GM12878 (cell line): ENCODE data around the gene KIAA1671. TPM values are rescaled to one million over a fixed set of nuclear protein-coding genes. Genes with fewer than 3 reads are reported as not detected.

Source experiments
- ATAC-seq: fragments of 200-7000 bp; cut with Tn5 transposase; 3 replicates; pipeline ENCODE4 v1.9.1; 2020; ENCODE audit warnings: mild to moderate bottlenecking, moderate library complexity
- BruUV-seq: library from RNA; stranded (reverse); fragments of 400-500 nt; replicated peaks from 2 replicates; lab custom pipeline; 2021; lab: Mats Ljungman, UMichigan
- CTCF ChIA-PET: fragments of 300-600 bp; sonication (Branson Sonifier 250); formaldehyde crosslinking; extraction: SDS; loops from one replicate; lab custom pipeline; 2021; ENCODE audit warnings: inconsistent platforms; lab: Yijun Ruan, JAX
- POLR2A ChIA-PET: fragments of 350-600 bp; formaldehyde crosslinking; extraction: SDS; loops from one replicate; lab custom pipeline; 2021; ENCODE audit warnings: inconsistent platforms; lab: Charles Lee
- RAD21 ChIA-PET: fragments of 300-600 bp; sonication (Branson Sonifier 250); formaldehyde crosslinking; loops from one replicate; lab custom pipeline; 2023; ENCODE audit warnings: antibody characterized with exemption; ENCODE audit not compliant: unreplicated experiment; lab: Charles Lee
- SMC1A ChIA-PET: fragments of 300-600 bp; sonication (Branson Sonifier 250); formaldehyde crosslinking; loops from one replicate; lab custom pipeline; 2023; ENCODE audit not compliant: unreplicated experiment, uncharacterized antibody; lab: Charles Lee
- DNase-seq: peaks from one replicate; pipeline ENCODE4 v3.0.0-alpha.2; 2011; ENCODE audit warnings: low read depth, low spot score
- FAIRE-seq: peaks from 3 replicates; lab custom pipeline; 2011; peaks lifted over from hg19 to GRCh38; lab: Jason Lieb, UNC
- H2AFZ ChIP-seq: 2 replicates; pipeline ENCODE4 v1.6.0; 2011; ENCODE audit warnings: low read depth, low read length, control low read depth; ENCODE audit not compliant: control insufficient read depth
- H3K27ac ChIP-seq: 2 replicates; pipeline ENCODE4 v1.5.1; 2011; ENCODE audit warnings: control low read depth; ENCODE audit not compliant: control insufficient read depth, insufficient read depth
- H3K27me3 ChIP-seq, 2 experiments: replicated peaks in 1 of 2; 2 replicates each; pipeline versions ENCODE4 v1.6.0 to v1.6.1; 2011; ENCODE audit warnings: low read length in 1 of 2; ENCODE audit not compliant: control insufficient read depth in 2 of 2, insufficient read depth in 2 of 2
- H3K36me3 ChIP-seq, 2 experiments: 2 replicates each; pipeline ENCODE4 v1.5.1; 2011; ENCODE audit warnings: low read length in 1 of 2; ENCODE audit not compliant: control insufficient read depth in 2 of 2, insufficient read depth in 2 of 2
- H3K4me1 ChIP-seq: 2 replicates; pipeline ENCODE4 v1.6.1; 2011; ENCODE audit warnings: mild to moderate bottlenecking, low read length, moderate library complexity, mixed read lengths; ENCODE audit not compliant: control insufficient read depth, insufficient read depth
- H3K4me2 ChIP-seq: 2 replicates; pipeline ENCODE4 v1.6.0; 2011; ENCODE audit warnings: control low read depth; ENCODE audit not compliant: control insufficient read depth, insufficient read depth
- H3K4me3 ChIP-seq: fragments of 200-600 bp; sonication (generic); 2 replicates; pipeline ENCODE4 v1.5.1; 2016
- H3K79me2 ChIP-seq: 2 replicates; pipeline ENCODE4 v1.6.0; 2011; ENCODE audit warnings: low read length; ENCODE audit not compliant: control insufficient read depth, insufficient read depth
- H3K9ac ChIP-seq: 2 replicates; pipeline ENCODE4 v1.8.0; 2011; ENCODE audit warnings: low read length, control low read depth, mixed read lengths; ENCODE audit not compliant: control insufficient read depth, insufficient read depth
- H3K9me3 ChIP-seq: replicated peaks from 3 replicates; pipeline ENCODE4 v1.5.1; 2011; ENCODE audit warnings: mild to moderate bottlenecking, low read length; ENCODE audit not compliant: control insufficient read depth, insufficient read depth
- H4K20me1 ChIP-seq: 2 replicates; pipeline ENCODE4 v1.6.0; 2011; ENCODE audit not compliant: control insufficient read depth, insufficient read depth
- ATF7 ChIP-seq: fragments of 450-650 bp; IDR thresholded peaks from 2 replicates; pipeline ENCODE4 v1.6.1; 2016; ENCODE audit warnings: low read depth, mild to moderate bottlenecking
- BHLHE40 ChIP-seq, 2 experiments: fragments of 450-650 bp in 1 of 2; IDR thresholded peaks; 2 replicates each; pipeline ENCODE4 v1.6.1; 2011 to 2017; ENCODE audit warnings: low read depth in 2 of 2, borderline replicate concordance in 1 of 2, improper control_type of control experiment in 1 of 2, low read length in 1 of 2, mild to moderate bottlenecking in 1 of 2
- HDGF ChIP-seq: fragments of 450-650 bp; IDR thresholded peaks from 2 replicates; pipeline ENCODE4 v1.6.1; 2016; ENCODE audit warnings: antibody characterized with exemption
- JUND ChIP-seq: IDR thresholded peaks from 2 replicates; pipeline ENCODE4 v1.6.1; 2012; ENCODE audit warnings: low read depth, mild to moderate bottlenecking, low read length, improper control_type of control experiment, moderate library complexity
- KLF5 ChIP-seq: fragments of 450-650 bp; IDR thresholded peaks from 2 replicates; pipeline ENCODE4 v1.6.1; 2014; ENCODE audit warnings: mild to moderate bottlenecking; ENCODE audit not compliant: partially characterized antibody
- NFYB ChIP-seq: IDR thresholded peaks from 2 replicates; pipeline ENCODE4 v1.6.1; 2011; ENCODE audit warnings: low read depth, mild to moderate bottlenecking, low read length, improper control_type of control experiment, moderate library complexity; ENCODE audit not compliant: insufficient read depth
- NRF1 ChIP-seq: conservative IDR thresholded peaks from 2 replicates; pipeline ENCODE4 v1.6.1; 2011; ENCODE audit warnings: mild to moderate bottlenecking, low read depth, low read length, improper control_type of control experiment
- RBBP5 ChIP-seq: fragments of 200-600 bp; sonication (generic); conservative IDR thresholded peaks from 2 replicates; pipeline ENCODE4 v1.6.1; 2016
- RELA ChIP-seq: fragments of 450-650 bp; IDR thresholded peaks from 2 replicates; pipeline ENCODE4 v1.8.0; 2014; ENCODE audit warnings: borderline replicate concordance; ENCODE audit not compliant: partially characterized antibody
- STAT1 ChIP-seq: fragments of 450-650 bp; conservative IDR thresholded peaks from 2 replicates; pipeline ENCODE4 v1.6.1; 2014; ENCODE audit warnings: antibody characterized with exemption, mild to moderate bottlenecking
- SUZ12 ChIP-seq: fragments of 200-600 bp; sonication (generic); IDR thresholded peaks from one replicate; pipeline ENCODE4 v1.6.1; 2018; ENCODE audit warnings: antibody characterized with exemption, mild to moderate bottlenecking; ENCODE audit not compliant: unreplicated experiment
- TARDBP ChIP-seq: IDR thresholded peaks from 2 replicates; pipeline ENCODE4 v1.6.1; 2016; ENCODE audit warnings: borderline replicate concordance
- ZNF217 ChIP-seq: fragments of 450-650 bp; IDR thresholded peaks from 2 replicates; pipeline ENCODE4 v1.6.1; 2017; ENCODE audit warnings: antibody characterized with exemption, mild to moderate bottlenecking
- ZNF622 ChIP-seq: fragments of 450-650 bp; IDR thresholded peaks from 2 replicates; pipeline ENCODE4 v1.6.1; 2017; ENCODE audit warnings: mild to moderate bottlenecking, inconsistent platforms
- WGBS: methylation state at CpG from one replicate; pipeline ENCODE4 v1.1.6; 2016; ENCODE audit warnings: low lambda C conversion rate; ENCODE audit not compliant: insufficient replicate concordance, insufficient coverage; ENCODE audit errors: missing lambda C conversion rate; 5-methylcytosine and 5-hydroxymethylcytosine counted together
- in situ Hi-C: fragments of 300-500 bp; cut with MboI; formaldehyde crosslinking; loops from 9 replicates; pipeline ENCODE4 v1.14.3; 2018; ENCODE audit warnings: mixed read lengths
- intact Hi-C: fragments of 100-400 bp; cut with micrococcal nuclease; formaldehyde crosslinking; loops from one replicate; pipeline ENCODE4 v1.14.2; 2022; ENCODE audit not compliant: unreplicated experiment
- polyA plus RNA-seq, 11 experiments: library from polyadenylated mRNA; depleted of rRNA in 4 of 11; unstranded in 6 of 11; stranded (reverse) in 5 of 11; fragments of >200 nt; fragmentation: Nextera tagmentation in 4 of 11; fragmentation: Illumina TruSeq in 1 of 11; extraction: Ambion mirVana in 4 of 11; extraction: Trizol in 1 of 11; gene quantifications; 1 replicate in 1 of 11; 2 replicates in 10 of 11; pipeline versions ENCODE4 v1.2.1 to v1.2.3, GENCODE V29; 2011 to 2016; ENCODE audit warnings: inconsistent platforms in 2 of 11, missing spikeins in 2 of 11, low read depth in 1 of 11
- total RNA-seq, 4 experiments: library from RNA; depleted of rRNA in 3 of 4; stranded (reverse); fragments of >200 nt in 3 of 4; fragmentation: Illumina TruSeq in 1 of 4; extraction: Trizol in 1 of 4; gene quantifications; 2 replicates each; pipeline versions ENCODE4 v1.2.1 to v1.2.3, GENCODE V29; 2013 to 2021
- TF ChIP-seq, protein P1 (sequence below): IDR thresholded peaks from 2 replicates; pipeline ENCODE4 v1.6.1; 2012; ENCODE audit warnings: improper control_type of control experiment, low read depth, low read length; ENCODE audit not compliant: insufficient replicate concordance

The KIAA1671 gene
- total and polyA plus RNA-seq, 10 of the 15 experiments (the other 5 are each of a cell fraction or from before 2014, with no cell fraction given) = 0.05 to 2.7 (median 0.33) TPM

GRCh38 chr22:25002241-25002985 is 49.9 kb downstream of the KIAA1671 start:
- no peaks in the 10 kb centered on the region for H3K36me3 ChIP-seq
- DNase-seq (no peak), ATAC-seq (no peak), FAIRE-seq (no peak)
- no peak for TF ChIP-seq KLF5
- TF ChIP-seq, protein P1, sequence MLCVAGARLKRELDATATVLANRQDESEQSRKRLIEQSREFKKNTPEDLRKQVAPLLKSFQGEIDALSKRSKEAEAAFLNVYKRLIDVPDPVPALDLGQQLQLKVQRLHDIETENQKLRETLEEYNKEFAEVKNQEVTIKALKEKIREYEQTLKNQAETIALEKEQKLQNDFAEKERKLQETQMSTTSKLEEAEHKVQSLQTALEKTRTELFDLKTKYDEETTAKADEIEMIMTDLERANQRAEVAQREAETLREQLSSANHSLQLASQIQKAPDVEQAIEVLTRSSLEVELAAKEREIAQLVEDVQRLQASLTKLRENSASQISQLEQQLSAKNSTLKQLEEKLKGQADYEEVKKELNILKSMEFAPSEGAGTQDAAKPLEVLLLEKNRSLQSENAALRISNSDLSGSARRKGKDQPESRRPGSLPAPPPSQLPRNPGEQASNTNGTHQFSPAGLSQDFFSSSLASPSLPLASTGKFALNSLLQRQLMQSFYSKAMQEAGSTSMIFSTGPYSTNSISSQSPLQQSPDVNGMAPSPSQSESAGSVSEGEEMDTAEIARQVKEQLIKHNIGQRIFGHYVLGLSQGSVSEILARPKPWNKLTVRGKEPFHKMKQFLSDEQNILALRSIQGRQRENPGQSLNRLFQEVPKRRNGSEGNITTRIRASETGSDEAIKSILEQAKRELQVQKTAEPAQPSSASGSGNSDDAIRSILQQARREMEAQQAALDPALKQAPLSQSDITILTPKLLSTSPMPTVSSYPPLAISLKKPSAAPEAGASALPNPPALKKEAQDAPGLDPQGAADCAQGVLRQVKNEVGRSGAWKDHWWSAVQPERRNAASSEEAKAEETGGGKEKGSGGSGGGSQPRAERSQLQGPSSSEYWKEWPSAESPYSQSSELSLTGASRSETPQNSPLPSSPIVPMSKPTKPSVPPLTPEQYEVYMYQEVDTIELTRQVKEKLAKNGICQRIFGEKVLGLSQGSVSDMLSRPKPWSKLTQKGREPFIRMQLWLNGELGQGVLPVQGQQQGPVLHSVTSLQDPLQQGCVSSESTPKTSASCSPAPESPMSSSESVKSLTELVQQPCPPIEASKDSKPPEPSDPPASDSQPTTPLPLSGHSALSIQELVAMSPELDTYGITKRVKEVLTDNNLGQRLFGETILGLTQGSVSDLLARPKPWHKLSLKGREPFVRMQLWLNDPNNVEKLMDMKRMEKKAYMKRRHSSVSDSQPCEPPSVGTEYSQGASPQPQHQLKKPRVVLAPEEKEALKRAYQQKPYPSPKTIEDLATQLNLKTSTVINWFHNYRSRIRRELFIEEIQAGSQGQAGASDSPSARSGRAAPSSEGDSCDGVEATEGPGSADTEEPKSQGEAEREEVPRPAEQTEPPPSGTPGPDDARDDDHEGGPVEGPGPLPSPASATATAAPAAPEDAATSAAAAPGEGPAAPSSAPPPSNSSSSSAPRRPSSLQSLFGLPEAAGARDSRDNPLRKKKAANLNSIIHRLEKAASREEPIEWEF = no peak
- TF ChIP-seq STAT1 = no peak
- TF ChIP-seq ATF7 = no peak
- TF ChIP-seq NFYB = no peak
- no peak for TF ChIP-seq SUZ12
- no peak for TF ChIP-seq TARDBP
- TF ChIP-seq JUND = no peak
- TF ChIP-seq RELA = no peak
- no peak for TF ChIP-seq HDGF
- TF ChIP-seq BHLHE40 (IDR thresholded peaks at IDR 0.05; ENCODE audit: borderline replicate concordance in 1 of 2, low read depth in 2 of 2, low read length in 1 of 2) = no peak
- no peak for TF ChIP-seq RBBP5
- TF ChIP-seq NRF1 = no peak
- no peak for TF ChIP-seq ZNF217
- TF ChIP-seq ZNF622 = no peak
- H3K4me3 ChIP-seq = no peak overlapping the region
- ChIA-PET SMC1A (no interaction called here), POLR2A (no interaction called here), RAD21 (no interaction called here), CTCF (no interaction called here)
- intact Hi-C loops (no loop called here), in situ Hi-C loops (no loop called here)
- H3K27me3 ChIP-seq = no peaks in the 10 kb centered on the region
- H2AFZ ChIP-seq = no peak overlapping the region
- H4K20me1 ChIP-seq = no peaks in the 10 kb centered on the region
- no peak overlapping the region for H3K9ac ChIP-seq
- no peak overlapping the region for H3K4me2 ChIP-seq
- no peaks in the 10 kb centered on the region for H3K4me1 ChIP-seq
- 0% methylated on average over 1 of the region's 1 CpG for WGBS
- no peaks in the 10 kb centered on the region for H3K79me2 ChIP-seq
- no peaks in the 10 kb centered on the region for H3K9me3 ChIP-seq
- BruUV-seq = no TSS peak
- no peak overlapping the region for H3K27ac ChIP-seq
